Ishikawa (cell line): ENCODE measurements around the gene FMNL2.
A peak's percentile ranks its signal among the peaks of the same experiment; 100 is the strongest.

Experiments used
- CEBPB ChIP-seq: IDR thresholded peaks from 2 replicates; pipeline ENCODE4 v1.6.1; 2012
- EGR1 ChIP-seq: IDR thresholded peaks from 2 replicates; pipeline ENCODE4 v1.6.1; 2012
- EP300 ChIP-seq: IDR thresholded peaks from 2 replicates; pipeline ENCODE4 v1.6.1; 2012; ENCODE audit warnings: borderline replicate concordance
- FOXM1 ChIP-seq: IDR thresholded peaks from 2 replicates; pipeline ENCODE4 v1.6.1; 2012; ENCODE audit warnings: low read depth, borderline replicate concordance
- NFIC ChIP-seq: IDR thresholded peaks from 2 replicates; pipeline ENCODE4 v1.6.1; 2012
- RAD21 ChIP-seq: IDR thresholded peaks from 2 replicates; pipeline ENCODE4 v1.6.1; 2012; ENCODE audit warnings: low read depth
- TAF1 ChIP-seq: IDR thresholded peaks from 2 replicates; pipeline ENCODE4 v1.6.1; 2012; ENCODE audit warnings: low read depth, mild to moderate bottlenecking
- TCF12 ChIP-seq: IDR thresholded peaks from 2 replicates; pipeline ENCODE4 v1.6.1; 2012; ENCODE audit warnings: low read depth
- TEAD4 ChIP-seq: IDR thresholded peaks from 2 replicates; pipeline ENCODE4 v1.6.1; 2012
- YY1 ChIP-seq: IDR thresholded peaks from 2 replicates; pipeline ENCODE4 v1.6.1; 2012; ENCODE audit warnings: low read depth
- ZBTB7A ChIP-seq: IDR thresholded peaks from 2 replicates; pipeline ENCODE4 v1.6.1; 2012; ENCODE audit warnings: low read depth
- TF ChIP-seq, protein P1 (sequence below): IDR thresholded peaks from 2 replicates; pipeline ENCODE4 v1.6.1; 2012; ENCODE audit warnings: low read depth, mild to moderate bottlenecking
- TF ChIP-seq, protein P2 (sequence below): IDR thresholded peaks from 2 replicates; pipeline ENCODE4 v1.6.1; 2012

DNA sequence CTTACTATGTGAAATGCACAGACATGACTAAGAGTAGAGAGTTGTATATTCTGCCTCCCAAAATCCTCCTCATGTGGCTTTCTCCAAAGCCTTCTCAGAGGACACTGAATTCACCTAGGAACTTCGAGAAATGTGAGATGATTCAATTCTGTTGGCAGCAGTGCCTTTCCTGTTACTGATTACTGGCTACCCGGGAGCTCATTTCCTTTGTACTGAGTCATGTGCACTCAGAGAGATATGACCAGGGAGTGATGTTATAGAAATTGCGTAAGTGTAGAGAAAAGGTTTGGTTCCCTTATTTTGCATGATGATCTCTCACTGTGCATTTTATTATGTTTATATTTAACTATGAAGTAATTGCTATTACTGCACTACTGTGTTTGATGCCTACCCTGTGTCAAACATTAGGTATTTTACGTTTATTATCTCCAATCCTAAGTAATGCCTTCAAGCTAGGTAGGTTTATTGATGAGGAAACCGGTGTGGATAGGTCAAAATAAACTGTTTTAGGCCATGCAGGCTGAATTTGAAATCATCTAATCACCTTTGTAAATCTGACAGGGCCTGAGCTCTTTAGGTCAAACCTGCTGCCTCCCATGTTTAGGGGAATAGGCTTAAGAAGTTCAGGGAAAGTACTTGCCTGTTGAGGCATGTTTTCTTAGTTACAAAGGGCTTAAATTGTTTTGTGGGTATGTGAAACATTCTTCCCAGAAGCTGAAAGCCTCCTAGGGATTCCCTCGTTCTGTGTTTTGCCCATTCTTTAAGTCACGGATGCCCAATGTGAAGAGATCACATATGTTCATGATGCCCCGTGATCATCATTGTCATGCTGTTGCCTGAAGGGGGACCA lies 86.8 kb downstream of the FMNL2 start:
- TF ChIP-seq, protein P1, sequence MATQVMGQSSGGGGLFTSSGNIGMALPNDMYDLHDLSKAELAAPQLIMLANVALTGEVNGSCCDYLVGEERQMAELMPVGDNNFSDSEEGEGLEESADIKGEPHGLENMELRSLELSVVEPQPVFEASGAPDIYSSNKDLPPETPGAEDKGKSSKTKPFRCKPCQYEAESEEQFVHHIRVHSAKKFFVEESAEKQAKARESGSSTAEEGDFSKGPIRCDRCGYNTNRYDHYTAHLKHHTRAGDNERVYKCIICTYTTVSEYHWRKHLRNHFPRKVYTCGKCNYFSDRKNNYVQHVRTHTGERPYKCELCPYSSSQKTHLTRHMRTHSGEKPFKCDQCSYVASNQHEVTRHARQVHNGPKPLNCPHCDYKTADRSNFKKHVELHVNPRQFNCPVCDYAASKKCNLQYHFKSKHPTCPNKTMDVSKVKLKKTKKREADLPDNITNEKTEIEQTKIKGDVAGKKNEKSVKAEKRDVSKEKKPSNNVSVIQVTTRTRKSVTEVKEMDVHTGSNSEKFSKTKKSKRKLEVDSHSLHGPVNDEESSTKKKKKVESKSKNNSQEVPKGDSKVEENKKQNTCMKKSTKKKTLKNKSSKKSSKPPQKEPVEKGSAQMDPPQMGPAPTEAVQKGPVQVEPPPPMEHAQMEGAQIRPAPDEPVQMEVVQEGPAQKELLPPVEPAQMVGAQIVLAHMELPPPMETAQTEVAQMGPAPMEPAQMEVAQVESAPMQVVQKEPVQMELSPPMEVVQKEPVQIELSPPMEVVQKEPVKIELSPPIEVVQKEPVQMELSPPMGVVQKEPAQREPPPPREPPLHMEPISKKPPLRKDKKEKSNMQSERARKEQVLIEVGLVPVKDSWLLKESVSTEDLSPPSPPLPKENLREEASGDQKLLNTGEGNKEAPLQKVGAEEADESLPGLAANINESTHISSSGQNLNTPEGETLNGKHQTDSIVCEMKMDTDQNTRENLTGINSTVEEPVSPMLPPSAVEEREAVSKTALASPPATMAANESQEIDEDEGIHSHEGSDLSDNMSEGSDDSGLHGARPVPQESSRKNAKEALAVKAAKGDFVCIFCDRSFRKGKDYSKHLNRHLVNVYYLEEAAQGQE: no peak
- TF ChIP-seq TAF1 (no peak), FOXM1 (no peak), EGR1 (no peak), EP300 (no peak), TCF12 (no peak), ZBTB7A (no peak), NFIC (peak; percentile 32; the same call in 1 of the 2 replicates), RAD21 (no peak), CEBPB (peak; percentile 91), TEAD4 (no peak), YY1 (no peak)
- TF ChIP-seq, protein P2, sequence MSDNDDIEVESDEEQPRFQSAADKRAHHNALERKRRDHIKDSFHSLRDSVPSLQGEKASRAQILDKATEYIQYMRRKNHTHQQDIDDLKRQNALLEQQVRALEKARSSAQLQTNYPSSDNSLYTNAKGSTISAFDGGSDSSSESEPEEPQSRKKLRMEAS: no peak
